PC-3 (cell line): ENCODE measurements around the gene EVC. TPM values are rescaled to one million over a fixed set of nuclear protein-coding genes. Genes with fewer than 3 reads are reported as not detected.

Experiments
- ATAC-seq: fragments of 200-7000 bp; cut with Tn5 transposase; 2 replicates; pipeline ENCODE4 v1.9.1; 2020; ENCODE audit warnings: mild to moderate bottlenecking, moderate library complexity
- Bru-seq: library from RNA; stranded (reverse); fragments of 400-500 nt; gene quantifications from one replicate; lab custom pipeline; 2021; lab: Mats Ljungman, UMichigan
- BruChase-seq, 2 experiments: library from RNA; stranded (reverse); fragments of 400-500 nt; gene quantifications; one replicate each; lab custom pipeline; 2021; lab: Mats Ljungman, UMichigan
- BruUV-seq: library from RNA; stranded (reverse); fragments of 400-500 nt; replicated peaks from 2 replicates; lab custom pipeline; 2021; lab: Mats Ljungman, UMichigan
- CTCF ChIA-PET: fragments of 300-600 bp; sonication (Branson Sonifier 250); formaldehyde crosslinking; loops from one replicate; lab custom pipeline; 2022; ENCODE audit warnings: antibody characterized with exemption; lab: Charles Lee
- POLR2A ChIA-PET: fragments of 300-600 bp; sonication (Branson Sonifier 250); formaldehyde crosslinking; loops from one replicate; lab custom pipeline; 2022; ENCODE audit warnings: antibody characterized with exemption; ENCODE audit not compliant: unreplicated experiment; lab: Charles Lee
- DNase-seq: peaks from one replicate; pipeline ENCODE4 v3.0.0-alpha.2; 2015
- H2AFZ ChIP-seq: fragments of 300-600 bp; sonication (generic); 2 replicates; pipeline ENCODE4 v1.6.0; 2016; ENCODE audit warnings: antibody characterized with exemption, low read length
- H3F3A ChIP-seq: fragments of 300-600 bp; sonication (generic); one replicate; pipeline ENCODE4 v1.6.0; 2017; ENCODE audit warnings: antibody characterized with exemption, low read length, control low read depth, mild to moderate bottlenecking; ENCODE audit not compliant: unreplicated experiment
- H3K27ac ChIP-seq: fragments of 300-600 bp; sonication (generic); 2 replicates; pipeline ENCODE4 v1.5.1; 2016; ENCODE audit warnings: mild to moderate bottlenecking, low read length
- H3K27me3 ChIP-seq: fragments of 300-600 bp; sonication (generic); 2 replicates; pipeline ENCODE4 v1.6.1; 2016; ENCODE audit warnings: low read length, mixed read lengths
- H3K36me3 ChIP-seq: fragments of 300-600 bp; sonication (generic); 2 replicates; pipeline ENCODE4 v1.6.1; 2016; ENCODE audit warnings: low read depth, mixed run types, low read length, mixed read lengths
- H3K4me1 ChIP-seq: fragments of 300-600 bp; sonication (generic); 2 replicates; pipeline ENCODE4 v1.5.1; 2016; ENCODE audit warnings: low read length; ENCODE audit not compliant: insufficient read depth
- H3K4me2 ChIP-seq: fragments of 300-600 bp; sonication (generic); 2 replicates; pipeline ENCODE4 v1.6.0; 2016; ENCODE audit warnings: low read length
- H3K4me3 ChIP-seq: fragments of 300-600 bp; sonication (generic); 2 replicates; pipeline ENCODE4 v1.5.1; 2016; ENCODE audit warnings: mild to moderate bottlenecking, low read length, mixed read lengths
- H3K79me2 ChIP-seq: fragments of 300-600 bp; sonication (generic); 2 replicates; pipeline ENCODE4 v1.6.1; 2017; ENCODE audit warnings: low read length, mixed read lengths
- H3K9ac ChIP-seq: fragments of 300-600 bp; sonication (generic); 2 replicates; pipeline ENCODE4 v1.6.0; 2016; ENCODE audit warnings: mild to moderate bottlenecking, low read length
- H3K9me2 ChIP-seq: fragments of 300-600 bp; sonication (generic); replicated peaks from 2 replicates; pipeline ENCODE4 v1.6.1; 2016; ENCODE audit warnings: mixed run types, low read length, mixed read lengths
- H3K9me3 ChIP-seq: fragments of 300-600 bp; sonication (generic); 2 replicates; pipeline ENCODE4 v1.6.1; 2016; ENCODE audit warnings: low read length, mixed read lengths
- H4K20me1 ChIP-seq: fragments of 300-600 bp; sonication (generic); 2 replicates; pipeline ENCODE4 v1.6.1; 2016; ENCODE audit warnings: low read length, mixed read lengths
- CTCF ChIP-seq: fragments of 300-600 bp; sonication (generic); conservative IDR thresholded peaks from 2 replicates; pipeline ENCODE4 v1.5.1; 2017; ENCODE audit warnings: antibody characterized with exemption, low read depth, mild to moderate bottlenecking, low read length
- EZH2 ChIP-seq: fragments of 300-600 bp; sonication (generic); IDR thresholded peaks from one replicate; pipeline ENCODE4 v1.6.1; 2017; ENCODE audit warnings: antibody characterized with exemption, mild to moderate bottlenecking, low read length; ENCODE audit not compliant: unreplicated experiment
- EZH2phosphoT487 ChIP-seq: fragments of 300-600 bp; sonication (generic); IDR thresholded peaks from 2 replicates; pipeline ENCODE4 v1.6.1; 2018; ENCODE audit warnings: mild to moderate bottlenecking, antibody characterized with exemption, low read length, borderline replicate concordance
- intact Hi-C: fragments of 100-400 bp; cut with micrococcal nuclease; formaldehyde crosslinking; loops from 2 replicates; pipeline ENCODE4 v1.9.0; 2023
- long read RNA-seq: library from polyadenylated mRNA; unstranded; transcript quantifications from one replicate; pipeline ENCODE4 v2.0.0, GENCODE V29; 2021; ENCODE audit not compliant: unreplicated experiment
- total RNA-seq: library from RNA; depleted of rRNA; stranded (reverse); fragments of >200 nt; gene quantifications from 2 replicates; pipeline ENCODE4 v1.2.3, GENCODE V29; 2014; rRNA removed

Gene EVC
- 22.7 and 29.9 TPM in 2 replicates for total RNA-seq
- Bru-seq, nascent RNA = percentile 73 among the genes with signal in this experiment
- percentile 68 among the genes with signal in this experiment for BruChase-seq, experiment 1, labeled RNA remaining after a 6-hour chase
- percentile 72 among the genes with signal in this experiment for BruChase-seq, experiment 2, labeled RNA remaining after a 2-hour chase
- long read RNA-seq, partial matches to known transcripts = 4 of 26 reads
- long read RNA-seq, other reads (novel, unspliced or antisense) = 22 of 26 reads

- no peaks in the 10 kb centered on the region for H3F3A ChIP-seq
- no peaks in the 10 kb centered on the region for H3K9me3 ChIP-seq
- peak within 1 kb of the TSS; percentile 68 for H3K27ac ChIP-seq
- peaks cover 42% of the 10 kb centered on the region for H3K79me2 ChIP-seq
- POLR2A ChIA-PET = interaction anchor here (0.6 kb wide), 1 partner anchor 345 kb away, joined by 4 read pairs; no protein-coding TSS in a partner anchor
- peak within 1 kb of the TSS; percentile 71 for H3K9ac ChIP-seq
- no peaks in the 10 kb centered on the region for H4K20me1 ChIP-seq
- H3K27me3 ChIP-seq = no peaks in the 10 kb centered on the region
- ATAC-seq = peak; percentile 80
- peak within 1 kb of the TSS; percentile 71 for H3K4me3 ChIP-seq
- H3K4me2 ChIP-seq = peak within 1 kb of the TSS; percentile 94
- intact Hi-C loops = loop anchor here (2.0 kb wide), 1 partner anchor 76 kb away; no protein-coding TSS in a partner anchor
- no peaks in the 10 kb centered on the region for H3K9me2 ChIP-seq
- peak within 1 kb of the TSS; percentile 97 for H2AFZ ChIP-seq
- BruUV-seq = no TSS peak
- H3K4me1 ChIP-seq = peaks cover 34% of the 10 kb centered on the region
- TF ChIP-seq EZH2 = no peak
- H3K36me3 ChIP-seq = peaks cover 12% of the 10 kb centered on the region
- DNase-seq = peak; percentile 70
- CTCF ChIA-PET = no interaction called here
These were observed at the start of gene EVC for GRCh38 chr4:5710961-5711478. EVC (plus strand) TSS chr4:5711201; CDS start chr4:5711381, 180 bp downstream.

GRCh38 chr4:5661237-5661636 is 49.8 kb upstream of the EVC start:
- Histone ChIP-seq H3K36me3 (peaks cover 7% of the 10 kb centered on the region; the same call in 1 of the 2 replicates), H3K79me2 (no peaks in the 10 kb centered on the region), H3K9ac (no peak overlapping the region), H3K27ac (no peak overlapping the region), H2AFZ (no peak overlapping the region), H3K9me2 (no peaks in the 10 kb centered on the region), H3K9me3 (no peaks in the 10 kb centered on the region), H3K4me2 (no peak overlapping the region), H4K20me1 (no peaks in the 10 kb centered on the region), H3F3A (no peaks in the 10 kb centered on the region), H3K27me3 (no peaks in the 10 kb centered on the region), H3K4me1 (no peaks in the 10 kb centered on the region), H3K4me3 (no peak overlapping the region)
- DNase-seq = no peak
- BruUV-seq = no TSS peak
- ChIA-PET POLR2A (no interaction called here), CTCF (no interaction called here)
- TF ChIP-seq EZH2phosphoT487 (no peak), EZH2 (no peak), CTCF (no peak)
- no peak for ATAC-seq
- intact Hi-C loops = no loop called here

GRCh38 chr4:5662555-5662954 is 48.4 kb upstream of the EVC start:
- no peaks in the 10 kb centered on the region for H3K4me1 ChIP-seq
- no peak overlapping the region for H3K4me2 ChIP-seq
- no peaks in the 10 kb centered on the region for H3K79me2 ChIP-seq
- ATAC-seq (no peak), DNase-seq (no peak)
- H3K9me3 ChIP-seq = no peaks in the 10 kb centered on the region
- peaks cover 7% of the 10 kb centered on the region; the same call in 1 of the 2 replicates for H3K36me3 ChIP-seq
- BruUV-seq = no TSS peak
- no peaks in the 10 kb centered on the region for H3F3A ChIP-seq
- H4K20me1 ChIP-seq = no peaks in the 10 kb centered on the region
- no peak overlapping the region for H3K27ac ChIP-seq
- intact Hi-C loops = no loop called here
- TF ChIP-seq CTCF (no peak), EZH2 (no peak), EZH2phosphoT487 (no peak)
- POLR2A ChIA-PET = no interaction called here
- CTCF ChIA-PET = no interaction called here
- H3K9ac ChIP-seq = no peak overlapping the region
- H3K9me2 ChIP-seq = no peaks in the 10 kb centered on the region
- no peak overlapping the region for H2AFZ ChIP-seq
- H3K27me3 ChIP-seq = no peaks in the 10 kb centered on the region
- H3K4me3 ChIP-seq = no peak overlapping the region
